Fibroblast of pulmonary artery (primary cell): ENCODE results near the gene MRPL58.

Source experiments
- DNase-seq: peaks from one replicate; pipeline ENCODE4 v3.0.0-alpha.2; 2010; ENCODE audit warnings: low read depth
- H3K4me3 ChIP-seq: replicated peaks from 2 replicates; pipeline ENCODE4 v1.5.1; 2011; ENCODE audit warnings: low read depth, mild to moderate bottlenecking, control low read depth, low read length, moderate library complexity
- TF ChIP-seq, protein P1 (sequence below): IDR thresholded peaks from 2 replicates; pipeline ENCODE4 v1.5.1; 2011; ENCODE audit warnings: mild to moderate bottlenecking, control low read depth, low read length, inconsistent platforms; ENCODE audit errors: missing control alignments

MRPL58 gene

DNA sequence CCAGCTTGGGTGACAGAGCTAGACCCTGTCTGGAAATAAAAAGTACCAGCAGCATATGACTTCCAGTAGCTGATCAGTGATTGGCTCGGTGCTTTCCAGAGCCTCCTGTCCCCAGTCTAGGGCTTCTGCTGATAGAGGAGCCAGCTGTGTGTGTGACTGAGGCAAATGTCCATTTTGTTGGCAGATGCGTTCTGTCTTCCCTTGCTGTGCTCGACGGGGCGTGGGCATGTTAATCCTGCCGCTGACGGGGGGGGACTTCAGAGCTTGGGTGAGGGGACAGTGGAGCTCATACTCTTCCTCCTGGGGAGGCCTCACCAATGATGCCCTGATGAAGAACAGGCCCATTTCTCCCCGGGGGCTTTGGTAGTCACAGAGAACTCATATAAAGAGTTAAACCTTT, 49.1 kb downstream of the MRPL58 start:
- TF ChIP-seq, protein P1, sequence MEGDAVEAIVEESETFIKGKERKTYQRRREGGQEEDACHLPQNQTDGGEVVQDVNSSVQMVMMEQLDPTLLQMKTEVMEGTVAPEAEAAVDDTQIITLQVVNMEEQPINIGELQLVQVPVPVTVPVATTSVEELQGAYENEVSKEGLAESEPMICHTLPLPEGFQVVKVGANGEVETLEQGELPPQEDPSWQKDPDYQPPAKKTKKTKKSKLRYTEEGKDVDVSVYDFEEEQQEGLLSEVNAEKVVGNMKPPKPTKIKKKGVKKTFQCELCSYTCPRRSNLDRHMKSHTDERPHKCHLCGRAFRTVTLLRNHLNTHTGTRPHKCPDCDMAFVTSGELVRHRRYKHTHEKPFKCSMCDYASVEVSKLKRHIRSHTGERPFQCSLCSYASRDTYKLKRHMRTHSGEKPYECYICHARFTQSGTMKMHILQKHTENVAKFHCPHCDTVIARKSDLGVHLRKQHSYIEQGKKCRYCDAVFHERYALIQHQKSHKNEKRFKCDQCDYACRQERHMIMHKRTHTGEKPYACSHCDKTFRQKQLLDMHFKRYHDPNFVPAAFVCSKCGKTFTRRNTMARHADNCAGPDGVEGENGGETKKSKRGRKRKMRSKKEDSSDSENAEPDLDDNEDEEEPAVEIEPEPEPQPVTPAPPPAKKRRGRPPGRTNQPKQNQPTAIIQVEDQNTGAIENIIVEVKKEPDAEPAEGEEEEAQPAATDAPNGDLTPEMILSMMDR: no peak
- H3K4me3 ChIP-seq: no peak overlapping the region
- no peak for DNase-seq

DNA sequence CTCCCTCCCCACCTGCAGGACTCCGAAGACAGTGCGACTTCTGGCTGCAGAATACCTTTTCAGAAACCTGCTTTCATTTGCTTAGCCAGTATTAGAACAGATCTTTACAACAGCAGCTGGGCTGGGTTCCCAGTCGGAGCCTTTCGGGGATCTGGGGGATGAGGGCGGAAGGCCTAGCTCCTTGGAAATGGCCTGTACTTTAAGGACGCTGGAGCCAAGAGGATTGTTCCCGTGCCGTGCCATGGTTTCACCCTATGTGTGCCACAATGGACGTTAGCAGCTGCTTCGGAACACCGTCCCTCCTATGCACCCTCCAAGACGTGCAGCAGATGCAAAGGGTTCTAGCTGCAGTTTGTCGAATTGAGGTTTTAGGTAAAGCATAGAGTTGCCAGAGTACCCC, 50.7 kb downstream of the MRPL58 start:
- TF ChIP-seq, protein P1: no peak
- no peak overlapping the region for H3K4me3 ChIP-seq
- no peak for DNase-seq

DNA sequence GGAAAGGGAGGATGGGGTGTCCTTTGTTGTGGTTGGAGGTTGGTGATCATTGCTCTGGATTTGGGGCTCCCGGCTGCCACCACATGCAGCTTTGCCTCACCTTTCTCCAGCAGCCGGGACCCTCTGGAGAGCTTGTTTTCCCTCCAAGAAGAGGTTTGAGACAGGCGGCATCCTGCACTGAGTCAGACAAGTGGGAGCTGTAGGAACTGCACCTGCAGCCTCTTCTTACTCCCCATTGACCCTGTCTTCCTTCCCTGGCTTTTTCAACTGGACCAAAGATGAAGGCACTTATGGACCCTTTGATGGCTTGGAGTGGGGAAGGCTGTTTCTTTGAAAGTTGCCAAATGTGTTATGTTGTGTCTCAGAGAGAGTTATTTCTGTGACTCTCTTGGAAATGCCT, 51.2 kb downstream of the MRPL58 start:
- H3K4me3 ChIP-seq: no peak overlapping the region
- TF ChIP-seq, protein P1: no peak
- DNase-seq: no peak

DNA sequence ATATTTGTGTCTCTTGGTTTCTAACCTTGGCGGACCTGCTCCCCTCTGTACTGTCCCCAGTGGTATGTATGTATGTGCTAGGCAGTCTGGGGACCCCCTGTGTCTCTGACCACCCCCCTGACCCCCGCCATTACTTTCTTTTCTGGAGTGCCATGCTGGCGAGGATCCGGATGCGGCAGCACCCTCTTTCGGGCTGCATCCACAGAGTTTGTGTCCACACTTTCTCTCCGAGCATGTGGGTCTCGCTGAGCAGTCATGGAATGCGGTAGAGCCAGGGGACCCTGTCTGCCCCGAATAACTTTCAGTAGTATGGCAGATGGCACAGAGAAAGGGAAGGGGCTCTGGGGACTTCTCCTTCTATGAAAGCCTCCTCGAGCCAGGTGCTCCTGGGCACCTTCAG, 51.6 kb downstream of the MRPL58 start:
- no peak for DNase-seq
- TF ChIP-seq, protein P1: no peak

DNA sequence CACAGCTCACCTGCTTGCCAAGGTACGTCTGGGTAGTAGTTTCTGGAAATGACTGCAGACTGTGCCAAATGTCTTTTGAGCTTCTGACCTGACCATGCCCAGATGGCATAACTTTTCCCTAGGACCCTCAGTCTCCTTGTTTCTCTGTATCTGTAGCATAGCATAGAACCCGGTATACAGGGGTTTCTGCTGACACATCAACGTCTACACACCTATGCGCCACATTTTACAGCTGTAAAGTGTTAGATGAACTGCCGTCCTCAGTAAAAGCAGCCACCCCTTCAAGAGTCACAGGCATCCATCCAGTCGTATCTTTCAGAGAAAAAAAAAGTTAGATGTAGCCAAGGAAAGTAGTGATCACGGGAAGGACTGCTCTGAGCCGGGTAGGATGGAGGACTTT, 52.0 kb downstream of the MRPL58 start:
- H3K4me3 ChIP-seq: no peak overlapping the region
- no peak for DNase-seq
- TF ChIP-seq, protein P1: no peak

More for the DNA sequence above, 51.6 kb downstream of the MRPL58 start:
- no peak overlapping the region for H3K4me3 ChIP-seq

DNA sequence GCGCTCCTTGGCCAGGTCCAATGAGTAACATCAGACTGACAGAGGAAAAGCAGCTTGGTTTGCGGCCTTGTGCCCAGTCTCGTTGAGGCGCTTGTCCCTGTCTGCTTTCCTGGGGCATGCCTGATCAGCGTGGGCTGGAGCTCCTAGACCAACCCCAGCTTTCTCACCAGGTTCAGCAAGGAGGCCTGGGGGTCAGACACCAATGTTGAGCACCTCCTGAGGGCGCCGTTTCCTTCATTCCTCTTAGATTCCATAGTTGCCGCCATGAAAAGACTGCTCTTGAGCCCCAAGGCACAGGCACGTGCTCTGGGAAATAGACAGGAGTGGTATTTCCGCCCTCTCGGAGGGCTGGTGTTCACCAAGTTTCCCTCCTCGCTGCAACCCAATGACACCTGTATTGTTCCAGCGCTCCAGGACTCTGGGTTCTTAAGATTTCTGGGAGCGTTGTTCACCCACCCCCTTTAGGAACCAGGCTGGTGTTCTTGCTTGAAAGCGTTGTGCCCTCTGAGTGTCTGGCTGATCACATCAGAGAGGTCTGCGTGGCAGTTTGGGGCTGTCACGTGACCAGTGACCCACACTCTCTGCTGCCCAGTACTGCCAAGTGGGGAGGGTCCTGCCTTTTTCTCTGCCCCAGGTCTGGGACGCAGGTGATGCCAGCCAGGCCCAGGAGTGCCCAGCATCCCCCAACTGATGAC, 52.5 kb downstream of the MRPL58 start:
- no peak for DNase-seq
- TF ChIP-seq, protein P1: no peak
- no peak overlapping the region for H3K4me3 ChIP-seq

DNA sequence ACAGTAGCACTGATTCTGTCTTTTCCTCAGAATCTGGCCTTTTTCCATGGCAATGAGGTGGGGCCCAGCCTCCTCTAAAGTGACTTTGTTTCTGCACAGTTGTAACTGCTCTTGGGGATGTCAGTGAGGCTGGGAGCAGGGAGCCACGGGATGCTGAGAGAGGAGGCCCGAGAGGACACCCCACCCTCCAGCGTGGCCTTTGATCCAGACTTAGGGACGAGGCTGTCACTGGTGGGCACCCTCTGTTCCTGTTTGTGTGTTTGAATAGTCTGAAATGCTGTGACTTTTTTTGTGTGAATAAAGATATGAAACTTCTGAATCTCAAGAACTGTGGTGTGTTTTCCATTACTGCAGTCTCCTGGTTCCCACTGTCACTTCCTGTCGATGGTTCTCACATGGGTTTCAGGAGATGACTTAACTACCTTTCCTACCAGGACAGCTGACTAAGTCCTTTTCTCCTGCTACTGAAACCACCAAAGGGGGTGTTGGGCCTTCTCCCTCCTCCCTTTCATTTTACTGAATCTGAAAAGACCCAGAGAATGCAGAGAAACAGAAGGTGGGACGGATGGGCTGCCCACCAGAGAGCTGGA, 53.2 kb downstream of the MRPL58 start:
- peak; percentile 43 for DNase-seq
- no peak overlapping the region for H3K4me3 ChIP-seq
- TF ChIP-seq, protein P1: no peak
